DOHH2 (cell line): Measurements from ENCODE around the gene MLLT6.
A peak's percentile ranks its signal among the peaks of the same experiment; 100 is the strongest.

Experiments
- H3F3A ChIP-seq: fragments of 200-600 bp; sonication (generic), shearing (Covaris generic); 2 replicates; pipeline ENCODE4 v1.6.0; 2016; ENCODE audit warnings: antibody characterized with exemption, mild to moderate bottlenecking; ENCODE audit not compliant: control insufficient read depth, insufficient read depth
- H3K27ac ChIP-seq: fragments of 200-600 bp; sonication (generic); 2 replicates; pipeline ENCODE4 v1.5.1; 2014; ENCODE audit warnings: low read depth, mild to moderate bottlenecking, low read length, moderate library complexity
- H3K27me3 ChIP-seq: fragments of 200-600 bp; sonication (generic); 2 replicates; pipeline ENCODE4 v1.6.1; 2014; ENCODE audit warnings: mild to moderate bottlenecking, low read length, mixed read lengths; ENCODE audit not compliant: control insufficient read depth
- H3K36me3 ChIP-seq: fragments of 200-600 bp; sonication (generic); 2 replicates; pipeline ENCODE4 v1.6.1; 2014; ENCODE audit warnings: mild to moderate bottlenecking, low read length, moderate library complexity, mixed read lengths; ENCODE audit not compliant: control insufficient read depth
- H3K4me1 ChIP-seq: fragments of 200-600 bp; sonication (generic); 2 replicates; pipeline ENCODE4 v1.6.1; 2014; ENCODE audit warnings: mild to moderate bottlenecking, low read length, mixed read lengths; ENCODE audit not compliant: control insufficient read depth
- H3K4me2 ChIP-seq: fragments of 200-600 bp; sonication (generic); 2 replicates; pipeline ENCODE4 v1.6.0; 2014; ENCODE audit warnings: mild to moderate bottlenecking, low read length, moderate library complexity
- H3K4me3 ChIP-seq: fragments of 200-600 bp; sonication (generic); 2 replicates; pipeline ENCODE4 v1.5.1; 2014; ENCODE audit warnings: mild to moderate bottlenecking, low read length, mixed read lengths
- H3K79me2 ChIP-seq: fragments of 200-600 bp; sonication (generic); 2 replicates; pipeline ENCODE4 v1.6.1; 2014; ENCODE audit warnings: mild to moderate bottlenecking, low read length, mixed read lengths; ENCODE audit not compliant: control insufficient read depth
- H3K9me2 ChIP-seq: fragments of 200-600 bp; sonication (generic); replicated peaks from 2 replicates; pipeline ENCODE4 v1.6.1; 2014; ENCODE audit warnings: mild to moderate bottlenecking, low read length, mixed read lengths; ENCODE audit not compliant: control insufficient read depth
- H3K9me3 ChIP-seq: fragments of 200-600 bp; sonication (generic); 2 replicates; pipeline ENCODE4 v1.6.1; 2014; ENCODE audit warnings: antibody characterized with exemption, low read length, mixed read lengths; ENCODE audit not compliant: control insufficient read depth, insufficient read depth
- H4K20me1 ChIP-seq: fragments of 200-600 bp; sonication (generic); 2 replicates; pipeline ENCODE4 v1.6.0; 2014; ENCODE audit warnings: low read depth, mild to moderate bottlenecking, antibody characterized with exemption, low read length, moderate library complexity; ENCODE audit not compliant: control insufficient read depth, insufficient read depth
- CTCF ChIP-seq: fragments of 200-600 bp; sonication (generic); IDR thresholded peaks from one replicate; pipeline ENCODE4 v1.5.1; 2014; ENCODE audit warnings: antibody characterized with exemption, mild to moderate bottlenecking, low read depth, low read length; ENCODE audit not compliant: poor library complexity, severe bottlenecking
- EZH2phosphoT487 ChIP-seq: fragments of 200-600 bp; sonication (generic); IDR thresholded peaks from 2 replicates; pipeline ENCODE4 v1.6.1; 2017; ENCODE audit warnings: borderline replicate concordance, mild to moderate bottlenecking, antibody characterized with exemption, low read length, moderate library complexity, mixed read lengths

The MLLT6 gene

GRCh38 chr17:38752308-38753070 is 47.4 kb downstream of the MLLT6 start, which contains the start of gene PSMB3:
TSS of gene PSMB3 (plus strand) at chr17:38752741. CDS start at chr17:38752827, 86 bp downstream.
- H3K4me1 ChIP-seq, result peaks cover 44% of the 10 kb centered on the region

GRCh38 chr17:38753071-38753506 is 48.0 kb downstream of the MLLT6 start:
- peak overlapping the region; percentile 91 for H3K4me3 ChIP-seq
- H3K36me3 ChIP-seq, result peaks cover 43% of the 10 kb centered on the region
- peaks cover 44% of the 10 kb centered on the region for H3K4me1 ChIP-seq
- H4K20me1 ChIP-seq, result no peaks in the 10 kb centered on the region; the same call in 1 of the 2 replicates
- TF ChIP-seq CTCF (no peak), EZH2phosphoT487 (no peak)
- H3F3A ChIP-seq, result peaks cover 14% of the 10 kb centered on the region; the same call in 1 of the 2 replicates
- H3K9me3 ChIP-seq, result no peaks in the 10 kb centered on the region
- H3K27me3 ChIP-seq, result peaks cover 20% of the 10 kb centered on the region
- H3K9me2 ChIP-seq, result no peaks in the 10 kb centered on the region
- H3K27ac ChIP-seq, result peak overlapping the region; percentile 43
- peak overlapping the region; percentile 73 for H3K4me2 ChIP-seq
- peaks cover 33% of the 10 kb centered on the region for H3K79me2 ChIP-seq

More at GRCh38 chr17:38752308-38753070, 47.4 kb downstream of the MLLT6 start, which contains the start of gene PSMB3:
- Histone ChIP-seq H3F3A (peaks cover 14% of the 10 kb centered on the region; the same call in 1 of the 2 replicates), H3K9me2 (no peaks in the 10 kb centered on the region), H3K79me2 (peaks cover 33% of the 10 kb centered on the region), H4K20me1 (no peaks in the 10 kb centered on the region; the same call in 1 of the 2 replicates), H3K4me3 (peak within 1 kb of the TSS; percentile 91), H3K4me2 (peak within 1 kb of the TSS; percentile 73), H3K9me3 (no peaks in the 10 kb centered on the region), H3K27me3 (peaks cover 20% of the 10 kb centered on the region), H3K36me3 (peaks cover 39% of the 10 kb centered on the region), H3K27ac (peak within 1 kb of the TSS; percentile 81)
- TF ChIP-seq EZH2phosphoT487 (no peak), CTCF (peak; percentile 8)

GRCh38 chr17:38761612-38762011 is 56.5 kb downstream of the MLLT6 start:
- Histone ChIP-seq H3K27me3 (no peaks in the 10 kb centered on the region), H3F3A (no peaks in the 10 kb centered on the region; the same call in 1 of the 2 replicates), H3K79me2 (no peaks in the 10 kb centered on the region), H3K4me3 (no peak overlapping the region), H3K9me3 (no peaks in the 10 kb centered on the region), H3K4me1 (no peaks in the 10 kb centered on the region), H3K9me2 (no peaks in the 10 kb centered on the region), H3K36me3 (peaks cover 81% of the 10 kb centered on the region), H3K4me2 (no peak overlapping the region), H3K27ac (no peak overlapping the region), H4K20me1 (peaks cover 4% of the 10 kb centered on the region; the same call in 1 of the 2 replicates)
- TF ChIP-seq EZH2phosphoT487, result no peak
- TF ChIP-seq CTCF, result peak; percentile 73
